Mesenchymal stem cell (in vitro differentiated cells and primary cell): ENCODE data around the gene TOX3.

ENCODE experiments used
- DNase-seq: peaks from one replicate; pipeline ENCODE4 v3.0.0-alpha.2; 2013
- H2AFZ ChIP-seq: one replicate; pipeline ENCODE4 v1.6.1; 2013; ENCODE audit warnings: low read depth, mild to moderate bottlenecking, control low read depth, inconsistent platforms, low read length, moderate library complexity
- H2AK5ac ChIP-seq: 2 replicates; pipeline ENCODE4 v1.6.1; 2013; ENCODE audit warnings: low read length, moderate library complexity, mild to moderate bottlenecking, inconsistent platforms; ENCODE audit not compliant: severe bottlenecking
- H2BK120ac ChIP-seq: one replicate; pipeline ENCODE4 v1.6.1; 2013; ENCODE audit warnings: low read depth, mild to moderate bottlenecking, inconsistent platforms, low read length, moderate library complexity
- H2BK12ac ChIP-seq, 2 experiments: one replicate each; pipeline ENCODE4 v1.6.1; 2013; ENCODE audit warnings: inconsistent platforms in 2 of 2, low read length in 2 of 2, mild to moderate bottlenecking in 2 of 2, moderate library complexity in 2 of 2, control low read depth in 1 of 2
- H2BK15ac ChIP-seq: one replicate; pipeline ENCODE4 v1.6.1; 2013; ENCODE audit warnings: mild to moderate bottlenecking, low read depth, inconsistent platforms; ENCODE audit not compliant: poor library complexity, severe bottlenecking
- H2BK5ac ChIP-seq: 2 replicates; pipeline ENCODE4 v1.6.1; 2013; ENCODE audit warnings: low read depth, mild to moderate bottlenecking, low read length, control low read depth, inconsistent platforms; ENCODE audit not compliant: poor library complexity, severe bottlenecking
- H3K14ac ChIP-seq, 2 experiments: one replicate each; pipeline ENCODE4 v1.6.1; 2013; ENCODE audit warnings: inconsistent platforms in 2 of 2, low read length in 2 of 2, control low read depth in 1 of 2, mild to moderate bottlenecking in 1 of 2, moderate library complexity in 1 of 2
- H3K18ac ChIP-seq, 2 experiments: one replicate each; pipeline ENCODE4 v1.6.1; 2013; ENCODE audit warnings: inconsistent platforms in 2 of 2, low read length in 2 of 2, control low read depth in 1 of 2, low read depth in 1 of 2, mild to moderate bottlenecking in 1 of 2
- H3K23ac ChIP-seq, 2 experiments: one replicate each; pipeline ENCODE4 v1.6.1; 2013; ENCODE audit warnings: inconsistent platforms in 2 of 2, low read length in 2 of 2, mild to moderate bottlenecking in 2 of 2, moderate library complexity in 2 of 2, control low read depth in 1 of 2
- H3K27ac ChIP-seq: 2 replicates; pipeline ENCODE4 v1.5.1; 2013; ENCODE audit warnings: mild to moderate bottlenecking, moderate library complexity, low read length, control low read depth, inconsistent platforms; ENCODE audit not compliant: poor library complexity, severe bottlenecking
- H3K27me3 ChIP-seq, 2 experiments: 2 replicates each; pipeline versions ENCODE4 v1.6.1 to v1.7.0; 2013; ENCODE audit warnings: low read length in 2 of 2, mild to moderate bottlenecking in 2 of 2, moderate library complexity in 2 of 2, control low read depth in 1 of 2, inconsistent platforms in 1 of 2; ENCODE audit not compliant: control insufficient read depth in 1 of 2, insufficient read depth in 1 of 2
- H3K36me3 ChIP-seq, 2 experiments: 2 replicates each; pipeline versions ENCODE4 v1.6.1 to v1.7.0; 2013; ENCODE audit warnings: low read length in 2 of 2, control low read depth in 1 of 2, inconsistent platforms in 1 of 2, low read depth in 1 of 2, mild to moderate bottlenecking in 1 of 2; ENCODE audit not compliant: insufficient read depth in 2 of 2, control insufficient read depth in 1 of 2
- H3K4ac ChIP-seq, 2 experiments: one replicate each; pipeline ENCODE4 v1.6.1; 2013; ENCODE audit warnings: inconsistent platforms in 2 of 2, low read length in 2 of 2, mild to moderate bottlenecking in 2 of 2, moderate library complexity in 2 of 2, control low read depth in 1 of 2, low read depth in 1 of 2
- H3K4me1 ChIP-seq: 2 replicates; pipeline ENCODE4 v1.6.1; 2013; ENCODE audit warnings: low read depth, low read length, control low read depth; ENCODE audit not compliant: control insufficient read depth, insufficient read depth
- H3K4me2 ChIP-seq: 2 replicates; pipeline ENCODE4 v1.6.1; 2013; ENCODE audit warnings: low read length, mild to moderate bottlenecking, inconsistent platforms; ENCODE audit not compliant: poor library complexity, severe bottlenecking
- H3K4me3 ChIP-seq, 2 experiments: 2 replicates each; pipeline versions ENCODE4 v1.5.1 to v1.7.0; 2013; ENCODE audit warnings: low read length in 2 of 2, mild to moderate bottlenecking in 2 of 2, control low read depth in 1 of 2, low read depth in 1 of 2; ENCODE audit not compliant: insufficient read depth in 1 of 2
- H3K79me1 ChIP-seq: replicated peaks from 2 replicates; pipeline ENCODE4 v1.6.1; 2013; ENCODE audit warnings: mild to moderate bottlenecking, control low read depth, low read length, inconsistent platforms; ENCODE audit not compliant: poor library complexity, severe bottlenecking
- H3K9ac ChIP-seq: 2 replicates; pipeline ENCODE4 v1.7.0; 2013; ENCODE audit warnings: mild to moderate bottlenecking, low read length, moderate library complexity
- H3K9me3 ChIP-seq: 2 replicates; pipeline ENCODE4 v1.7.0; 2013; ENCODE audit warnings: mild to moderate bottlenecking, low read length; ENCODE audit not compliant: control insufficient read depth
- H4K8ac ChIP-seq: one replicate; pipeline ENCODE4 v1.6.1; 2013; ENCODE audit warnings: inconsistent platforms, mild to moderate bottlenecking, low read length, moderate library complexity
- H4K91ac ChIP-seq: one replicate; pipeline ENCODE4 v1.6.1; 2013; ENCODE audit warnings: mild to moderate bottlenecking, low read length, inconsistent platforms
- WGBS: methylation state at CpG from one replicate; pipeline ENCODE4 v1.1.7; 2013; ENCODE audit warnings: mixed read lengths; 5-methylcytosine and 5-hydroxymethylcytosine counted together

TOX3 gene

DNA sequence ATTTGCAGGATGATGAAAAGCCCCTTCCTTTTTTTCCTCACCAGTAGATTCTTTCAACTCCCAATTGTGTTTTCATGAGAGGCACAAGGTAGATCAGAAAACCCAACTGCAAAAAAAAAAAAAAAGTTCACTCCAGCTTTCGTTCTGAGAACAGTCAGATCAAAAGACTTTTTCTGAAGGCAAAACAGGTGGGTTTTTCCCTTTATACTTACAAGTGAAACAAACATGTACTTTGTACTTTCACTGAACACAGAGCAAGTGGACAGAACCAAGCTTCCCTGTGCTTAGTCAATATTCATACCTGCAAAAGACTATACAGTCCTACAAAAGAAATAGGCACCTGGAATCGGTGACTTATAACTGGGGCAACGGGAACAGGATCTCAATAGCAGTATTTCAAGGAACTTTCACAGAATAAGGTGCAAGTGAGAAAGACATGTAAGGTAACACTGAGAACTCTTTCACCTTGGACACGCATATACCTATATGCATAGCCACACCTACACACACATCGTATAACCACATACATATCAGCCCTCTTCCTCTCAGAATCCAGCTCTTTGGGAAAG lies 54.1 kb downstream of the TOX3 start:
- Histone ChIP-seq H3K4ac (no peak overlapping the region), H3K4me1 (no peaks in the 10 kb centered on the region), H3K18ac (no peak overlapping the region), H3K23ac (no peak overlapping the region), H3K9me3 (no peaks in the 10 kb centered on the region), H3K9ac (no peak overlapping the region), H2BK5ac (no peak overlapping the region), H4K8ac (no peak overlapping the region), H4K91ac (no peak overlapping the region), H3K79me1 (no peaks in the 10 kb centered on the region), H3K4me2 (no peak overlapping the region), H3K27ac (no peak overlapping the region), H2BK120ac (no peak overlapping the region), H3K14ac (no peak overlapping the region), H2AK5ac (no peak overlapping the region), H3K27me3 (no peaks in the 10 kb centered on the region), H2BK12ac (no peak overlapping the region), H3K36me3 (no peaks in the 10 kb centered on the region), H3K4me3 (no peak overlapping the region), H2AFZ (no peak overlapping the region), H2BK15ac (no peak overlapping the region)
- no peak for DNase-seq
- 74% methylated on average over 3 of the region's 5 CpGs for WGBS

GRCh38 chr16:52491216-52491615 lies 55.7 kb downstream of the TOX3 start:
- no peak overlapping the region for H2BK12ac ChIP-seq
- no peaks in the 10 kb centered on the region for H3K79me1 ChIP-seq
- no peaks in the 10 kb centered on the region for H3K36me3 ChIP-seq
- no peak overlapping the region for H3K27ac ChIP-seq
- no peak overlapping the region for H2AFZ ChIP-seq
- no CpG with 5 or more reads among the region's 1 CpG for WGBS
- H3K14ac ChIP-seq: no peak overlapping the region
- no peak overlapping the region for H2BK120ac ChIP-seq
- H3K18ac ChIP-seq: no peak overlapping the region
- no peaks in the 10 kb centered on the region for H3K27me3 ChIP-seq
- H2BK5ac ChIP-seq: no peak overlapping the region
- H3K4ac ChIP-seq: no peak overlapping the region
- H4K91ac ChIP-seq: no peak overlapping the region
- no peak overlapping the region for H2BK15ac ChIP-seq
- no peak for DNase-seq
- no peaks in the 10 kb centered on the region for H3K4me1 ChIP-seq
- H3K9ac ChIP-seq: no peak overlapping the region
- H4K8ac ChIP-seq: no peak overlapping the region
- no peak overlapping the region for H3K4me3 ChIP-seq
- no peak overlapping the region for H2AK5ac ChIP-seq
- H3K23ac ChIP-seq: no peak overlapping the region
- H3K4me2 ChIP-seq: no peak overlapping the region
- no peaks in the 10 kb centered on the region for H3K9me3 ChIP-seq

DNA sequence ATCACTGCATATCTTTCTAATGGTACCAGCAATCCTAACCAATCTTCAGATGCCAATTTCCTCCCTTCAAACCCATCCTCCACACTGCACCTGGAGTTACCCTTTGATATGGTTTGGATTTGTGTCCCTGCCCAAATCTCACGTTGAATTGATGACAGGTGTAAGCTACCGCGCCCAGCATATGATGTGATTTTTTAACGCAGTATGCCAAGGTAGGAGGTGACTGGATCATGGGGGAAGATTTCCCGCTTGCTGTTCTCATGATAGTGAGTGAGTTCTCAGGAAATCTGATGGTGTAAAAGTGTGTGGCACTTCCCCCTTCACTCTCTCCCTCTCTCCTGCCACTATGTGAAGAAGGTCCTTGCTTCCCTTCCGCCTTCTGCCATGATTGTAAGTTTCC lies 57.0 kb downstream of the TOX3 start:
- Histone ChIP-seq H2BK12ac (no peak overlapping the region), H3K4me3 (no peak overlapping the region), H3K79me1 (no peaks in the 10 kb centered on the region), H3K36me3 (no peaks in the 10 kb centered on the region), H3K27ac (no peak overlapping the region), H3K9ac (no peak overlapping the region), H2BK120ac (no peak overlapping the region), H2AFZ (no peak overlapping the region), H3K18ac (no peak overlapping the region), H3K9me3 (no peaks in the 10 kb centered on the region), H2AK5ac (no peak overlapping the region), H2BK15ac (no peak overlapping the region), H4K8ac (no peak overlapping the region), H3K27me3 (no peaks in the 10 kb centered on the region), H3K23ac (no peak overlapping the region), H3K4me2 (no peak overlapping the region), H3K4ac (no peak overlapping the region), H2BK5ac (no peak overlapping the region), H3K4me1 (no peaks in the 10 kb centered on the region), H3K14ac (no peak overlapping the region), H4K91ac (no peak overlapping the region)
- 88% methylated on average over 5 of the region's 6 CpGs for WGBS
- DNase-seq: no peak

- Histone ChIP-seq H4K91ac (no peak overlapping the region), H3K9ac (no peak overlapping the region), H3K18ac (no peak overlapping the region), H2BK5ac (no peak overlapping the region), H3K79me1 (no peaks in the 10 kb centered on the region), H3K4ac (no peak overlapping the region), H2BK12ac (no peak overlapping the region), H2AK5ac (no peak overlapping the region), H3K9me3 (no peaks in the 10 kb centered on the region), H3K4me3 (no peak overlapping the region), H2BK15ac (no peak overlapping the region), H3K27me3 (no peaks in the 10 kb centered on the region), H3K14ac (no peak overlapping the region), H3K23ac (no peak overlapping the region), H3K4me1 (no peaks in the 10 kb centered on the region), H2AFZ (no peak overlapping the region), H2BK120ac (no peak overlapping the region), H3K4me2 (no peak overlapping the region), H3K36me3 (no peaks in the 10 kb centered on the region), H3K27ac (no peak overlapping the region), H4K8ac (no peak overlapping the region)
- DNase-seq: no peak
Observed at GRCh38 chr16:52488837-52489289, 58.1 kb downstream of the TOX3 start.
